ENCODE measurements around the gene SRD5A1.

Gene SRD5A1

DNA sequence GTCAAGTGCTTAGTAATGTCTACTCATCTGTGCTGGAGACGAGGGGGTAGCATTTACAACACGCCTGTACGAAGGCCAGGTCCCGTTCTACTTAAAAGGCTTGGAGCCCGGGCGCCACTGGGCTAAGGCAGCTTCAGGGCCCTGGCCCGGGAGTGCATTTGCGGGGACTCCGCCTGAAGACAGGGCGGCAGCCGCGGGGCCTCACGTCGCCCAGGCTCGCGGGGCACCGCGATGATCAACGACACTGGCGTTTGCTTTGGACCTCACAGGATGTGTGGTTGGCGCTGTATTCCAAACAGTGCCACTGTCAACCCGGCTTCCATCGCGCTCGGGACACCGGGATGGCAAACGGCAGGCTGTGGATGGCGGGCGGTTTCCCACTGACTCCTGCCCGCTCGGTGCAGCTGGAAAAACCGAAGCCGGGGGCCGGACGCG, 78.9 kb downstream of the SRD5A1 start:
- peak; percentile 32; the same call in 1 of the 2 replicates for TF ChIP-seq ZFP3 (CRISPR knock-in tag; IDR thresholded peaks at IDR 0.05)
- TF ChIP-seq, protein P1, sequence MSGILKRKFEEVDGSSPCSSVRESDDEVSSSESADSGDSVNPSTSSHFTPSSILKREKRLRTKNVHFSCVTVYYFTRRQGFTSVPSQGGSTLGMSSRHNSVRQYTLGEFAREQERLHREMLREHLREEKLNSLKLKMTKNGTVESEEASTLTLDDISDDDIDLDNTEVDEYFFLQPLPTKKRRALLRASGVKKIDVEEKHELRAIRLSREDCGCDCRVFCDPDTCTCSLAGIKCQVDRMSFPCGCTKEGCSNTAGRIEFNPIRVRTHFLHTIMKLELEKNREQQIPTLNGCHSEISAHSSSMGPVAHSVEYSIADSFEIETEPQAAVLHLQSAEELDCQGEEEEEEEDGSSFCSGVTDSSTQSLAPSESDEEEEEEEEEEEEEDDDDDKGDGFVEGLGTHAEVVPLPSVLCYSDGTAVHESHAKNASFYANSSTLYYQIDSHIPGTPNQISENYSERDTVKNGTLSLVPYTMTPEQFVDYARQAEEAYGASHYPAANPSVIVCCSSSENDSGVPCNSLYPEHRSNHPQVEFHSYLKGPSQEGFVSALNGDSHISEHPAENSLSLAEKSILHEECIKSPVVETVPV (CRISPR knock-in tag; IDR thresholded peaks at IDR 0.05), result no peak
- ATAC-seq, result peak; percentile 64

DNA sequence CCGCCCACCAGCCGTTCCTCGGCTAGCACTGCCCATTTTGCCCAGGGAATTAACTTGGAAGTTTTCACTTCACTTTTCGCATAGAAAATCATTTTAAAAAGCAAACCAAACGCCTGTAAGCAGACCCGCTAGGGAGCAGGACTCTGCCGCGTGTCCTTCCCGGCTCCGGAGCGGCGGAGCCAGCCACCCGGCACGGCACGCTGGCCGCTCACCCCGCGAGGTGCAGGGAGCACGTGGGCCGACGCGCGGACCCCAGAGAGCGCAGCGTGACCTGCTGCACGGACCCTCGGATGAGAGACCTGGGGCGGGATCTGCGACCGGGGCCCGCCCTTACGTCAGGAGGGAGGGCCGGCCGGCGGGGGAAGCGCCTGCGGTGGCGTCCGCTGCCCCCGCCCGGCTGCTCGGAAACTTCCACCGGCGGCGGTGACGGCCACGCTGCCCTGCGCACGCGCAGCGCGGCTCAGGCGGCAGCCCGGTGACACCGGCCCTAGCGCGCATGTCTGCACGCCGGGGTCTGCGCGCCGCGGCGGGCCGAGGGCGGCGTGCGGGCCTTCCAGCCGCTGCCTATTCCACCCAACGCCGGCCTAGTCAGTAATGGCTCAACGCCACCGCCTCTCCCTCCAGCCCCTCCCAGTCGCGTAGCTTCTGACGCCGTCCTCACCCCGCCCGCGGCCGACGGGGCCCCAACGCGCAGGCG, 79.5 kb downstream of the SRD5A1 start:
- ATAC-seq, result peak; percentile 75
- TF ChIP-seq, protein P2, sequence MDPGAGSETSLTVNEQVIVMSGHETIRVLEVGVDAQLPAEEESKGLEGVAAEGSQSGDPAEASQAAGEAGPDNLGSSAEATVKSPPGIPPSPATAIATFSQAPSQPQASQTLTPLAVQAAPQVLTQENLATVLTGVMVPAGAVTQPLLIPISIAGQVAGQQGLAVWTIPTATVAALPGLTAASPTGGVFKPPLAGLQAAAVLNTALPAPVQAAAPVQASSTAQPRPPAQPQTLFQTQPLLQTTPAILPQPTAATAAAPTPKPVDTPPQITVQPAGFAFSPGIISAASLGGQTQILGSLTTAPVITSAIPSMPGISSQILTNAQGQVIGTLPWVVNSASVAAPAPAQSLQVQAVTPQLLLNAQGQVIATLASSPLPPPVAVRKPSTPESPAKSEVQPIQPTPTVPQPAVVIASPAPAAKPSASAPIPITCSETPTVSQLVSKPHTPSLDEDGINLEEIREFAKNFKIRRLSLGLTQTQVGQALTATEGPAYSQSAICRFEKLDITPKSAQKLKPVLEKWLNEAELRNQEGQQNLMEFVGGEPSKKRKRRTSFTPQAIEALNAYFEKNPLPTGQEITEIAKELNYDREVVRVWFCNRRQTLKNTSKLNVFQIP (CRISPR knock-in tag; IDR thresholded peaks at IDR 0.05; ENCODE audit: borderline replicate concordance, low read depth), result no peak
- TF ChIP-seq, protein P3, sequence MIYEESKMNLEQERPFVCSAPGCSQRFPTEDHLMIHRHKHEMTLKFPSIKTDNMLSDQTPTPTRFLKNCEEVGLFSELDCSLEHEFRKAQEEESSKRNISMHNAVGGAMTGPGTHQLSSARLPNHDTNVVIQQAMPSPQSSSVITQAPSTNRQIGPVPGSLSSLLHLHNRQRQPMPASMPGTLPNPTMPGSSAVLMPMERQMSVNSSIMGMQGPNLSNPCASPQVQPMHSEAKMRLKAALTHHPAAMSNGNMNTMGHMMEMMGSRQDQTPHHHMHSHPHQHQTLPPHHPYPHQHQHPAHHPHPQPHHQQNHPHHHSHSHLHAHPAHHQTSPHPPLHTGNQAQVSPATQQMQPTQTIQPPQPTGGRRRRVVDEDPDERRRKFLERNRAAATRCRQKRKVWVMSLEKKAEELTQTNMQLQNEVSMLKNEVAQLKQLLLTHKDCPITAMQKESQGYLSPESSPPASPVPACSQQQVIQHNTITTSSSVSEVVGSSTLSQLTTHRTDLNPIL (CRISPR knock-in tag; IDR thresholded peaks at IDR 0.05; ENCODE audit: low read depth), result no peak
- TF ChIP-seq SNAI2 (CRISPR knock-in tag; IDR thresholded peaks at IDR 0.05), result no peak
- TF ChIP-seq TOX (CRISPR knock-in tag; IDR thresholded peaks at IDR 0.05; ENCODE audit: borderline replicate concordance), result no peak
- TF ChIP-seq OSR1 (CRISPR knock-in tag; IDR thresholded peaks at IDR 0.05), result no peak
- TF ChIP-seq RARB (CRISPR knock-in tag; IDR thresholded peaks at IDR 0.05), result no peak
- TF ChIP-seq, protein P4, sequence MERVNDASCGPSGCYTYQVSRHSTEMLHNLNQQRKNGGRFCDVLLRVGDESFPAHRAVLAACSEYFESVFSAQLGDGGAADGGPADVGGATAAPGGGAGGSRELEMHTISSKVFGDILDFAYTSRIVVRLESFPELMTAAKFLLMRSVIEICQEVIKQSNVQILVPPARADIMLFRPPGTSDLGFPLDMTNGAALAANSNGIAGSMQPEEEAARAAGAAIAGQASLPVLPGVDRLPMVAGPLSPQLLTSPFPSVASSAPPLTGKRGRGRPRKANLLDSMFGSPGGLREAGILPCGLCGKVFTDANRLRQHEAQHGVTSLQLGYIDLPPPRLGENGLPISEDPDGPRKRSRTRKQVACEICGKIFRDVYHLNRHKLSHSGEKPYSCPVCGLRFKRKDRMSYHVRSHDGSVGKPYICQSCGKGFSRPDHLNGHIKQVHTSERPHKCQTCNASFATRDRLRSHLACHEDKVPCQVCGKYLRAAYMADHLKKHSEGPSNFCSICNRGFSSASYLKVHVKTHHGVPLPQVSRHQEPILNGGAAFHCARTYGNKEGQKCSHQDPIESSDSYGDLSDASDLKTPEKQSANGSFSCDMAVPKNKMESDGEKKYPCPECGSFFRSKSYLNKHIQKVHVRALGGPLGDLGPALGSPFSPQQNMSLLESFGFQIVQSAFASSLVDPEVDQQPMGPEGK (CRISPR knock-in tag; IDR thresholded peaks at IDR 0.05; ENCODE audit: borderline replicate concordance), result no peak
- no peak for TF ChIP-seq CSDC2 (CRISPR knock-in tag; IDR thresholded peaks at IDR 0.05)
- TF ChIP-seq, protein P1 (CRISPR knock-in tag; IDR thresholded peaks at IDR 0.05), result no peak
- no peak for TF ChIP-seq ZNF8 (CRISPR knock-in tag; IDR thresholded peaks at IDR 0.05)
- TF ChIP-seq ZFP30 (CRISPR knock-in tag; IDR thresholded peaks at IDR 0.05), result no peak
- TF ChIP-seq GLIS3 (CRISPR knock-in tag; IDR thresholded peaks at IDR 0.05), result no peak

DNA sequence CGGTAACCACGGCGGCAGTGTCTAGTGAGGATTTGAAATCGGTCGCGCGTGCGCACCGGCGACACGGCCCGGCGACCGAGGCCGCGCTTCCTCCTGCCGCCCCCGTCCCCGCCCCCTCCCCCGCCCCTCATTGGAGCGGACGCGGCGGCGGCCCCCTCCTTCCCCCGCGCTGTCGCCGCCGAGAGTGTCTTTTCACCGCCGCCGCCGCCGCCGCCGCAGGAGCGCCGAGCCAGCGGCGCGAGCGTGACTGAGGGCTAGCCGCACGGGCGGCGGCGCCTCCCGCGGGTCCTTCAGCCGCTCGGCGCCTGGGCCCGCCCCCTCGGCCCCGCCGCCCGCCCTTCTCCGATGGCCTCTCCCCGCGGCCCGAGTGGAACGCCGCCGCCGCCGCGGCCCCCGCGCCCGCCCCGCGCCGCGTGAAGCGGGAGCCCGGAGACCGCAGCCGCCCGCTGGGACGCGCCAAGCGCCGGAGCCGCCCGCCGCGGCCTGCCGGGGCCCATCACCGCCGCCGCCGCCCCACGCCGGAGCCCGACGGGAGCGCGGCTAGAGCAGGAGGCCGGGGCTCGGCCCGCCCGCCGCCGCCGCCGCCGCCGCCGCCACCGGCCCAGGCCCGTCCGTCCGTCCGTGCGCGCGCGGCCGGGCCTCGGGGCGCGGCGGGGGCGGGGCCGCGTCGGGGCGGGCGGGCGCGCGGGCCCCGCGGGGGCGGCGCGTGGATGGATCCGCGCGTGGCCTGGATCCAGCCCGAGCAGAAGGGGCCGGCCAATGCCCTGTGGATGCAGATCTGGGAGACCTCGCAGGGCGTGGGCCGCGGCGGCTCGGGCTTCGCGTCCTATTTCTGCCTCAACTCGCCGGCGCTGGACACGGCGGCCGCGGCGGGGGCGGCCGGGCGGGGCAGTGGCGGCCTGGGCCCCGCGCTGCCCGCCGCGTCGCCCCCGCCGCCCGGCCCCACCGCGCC, 80.3 kb downstream of the SRD5A1 start, which contains the start of gene TENT4A:
TSS of gene TENT4A (plus strand) at position 159 of the 952 bp plus-strand sequence. CDS start at position 711, 552 bp downstream.
- TF ChIP-seq CSDC2 (CRISPR knock-in tag; IDR thresholded peaks at IDR 0.05), result no peak
- TF ChIP-seq ZNF8 (CRISPR knock-in tag; IDR thresholded peaks at IDR 0.05), result no peak
- no peak for TF ChIP-seq SNAI2 (CRISPR knock-in tag; IDR thresholded peaks at IDR 0.05)
- TF ChIP-seq, protein P2 (CRISPR knock-in tag; IDR thresholded peaks at IDR 0.05; ENCODE audit: borderline replicate concordance, low read depth), result no peak
- TF ChIP-seq BACH2 (CRISPR knock-in tag; IDR thresholded peaks at IDR 0.05; ENCODE audit: borderline replicate concordance), result no peak
- no peak for TF ChIP-seq ZC3H10 (CRISPR knock-in tag; IDR thresholded peaks at IDR 0.05)
- TF ChIP-seq, protein P4 (CRISPR knock-in tag; IDR thresholded peaks at IDR 0.05; ENCODE audit: borderline replicate concordance), result no peak
- no peak for TF ChIP-seq ZNF565 (CRISPR knock-in tag; conservative IDR thresholded peaks at IDR 0.05; ENCODE audit: low read depth)
- TF ChIP-seq, protein P1 (CRISPR knock-in tag; IDR thresholded peaks at IDR 0.05), result no peak
- no peak for TF ChIP-seq ESRRG (CRISPR knock-in tag; IDR thresholded peaks at IDR 0.05)
- TF ChIP-seq ZFP30 (CRISPR knock-in tag; IDR thresholded peaks at IDR 0.05), result no peak
- TF ChIP-seq TCF4 (CRISPR knock-in tag; IDR thresholded peaks at IDR 0.05; ENCODE audit: borderline replicate concordance), result no peak
- TF ChIP-seq ARNTL (CRISPR knock-in tag; IDR thresholded peaks at IDR 0.05; ENCODE audit: borderline replicate concordance, low read depth), result no peak
- no peak for TF ChIP-seq GLIS3 (CRISPR knock-in tag; IDR thresholded peaks at IDR 0.05)
- ATAC-seq, result no peak; the same call in 2 of the 3 replicates

All from SK-N-SH treated with all-trans-retinoic acid at 6 μM for 48 hours (cell line).